Right atrium auricular region (tissue), 2 donors: Measurements from ENCODE around the gene SUGP2. TPM values are rescaled to one million over a fixed set of nuclear protein-coding genes. Genes with fewer than 3 reads are reported as not detected.
A peak's percentile ranks its signal among the peaks of the same experiment; 100 is the strongest.

Experiments
- DNase-seq: peaks from one replicate; pipeline ENCODE4 v3.0.0-alpha.2; 2019; ENCODE audit warnings: low spot score
- H3K27ac ChIP-seq, 2 donors: fragments of 200-600 bp; sonication (generic); 1 replicate in 1 of 2; 2 replicates in 1 of 2; pipeline ENCODE4 v1.5.1; 2016 to 2019
- H3K27me3 ChIP-seq, 2 donors: fragments of 200-600 bp; sonication (generic); one replicate each; pipeline versions ENCODE4 v1.5.1 to v1.6.0; 2017 to 2019
- H3K36me3 ChIP-seq: fragments of 200-600 bp; sonication (generic); one replicate; pipeline ENCODE4 v1.5.1; 2016
- H3K4me1 ChIP-seq, 2 donors: fragments of 200-600 bp; sonication (generic); one replicate each; pipeline versions ENCODE4 v1.5.1 to v1.6.0; 2017 to 2019
- H3K4me3 ChIP-seq, 2 donors: fragments of 200-600 bp; sonication (generic); 1 replicate in 1 of 2; 2 replicates in 1 of 2; pipeline ENCODE4 v1.5.1; 2017 to 2019; ENCODE audit warnings: mild to moderate bottlenecking in 1 of 2, moderate library complexity in 1 of 2
- H3K9me3 ChIP-seq, 2 donors: fragments of 200-600 bp; sonication (generic); one replicate each; pipeline ENCODE4 v1.5.1; 2019
- total RNA-seq, 2 donors: library from RNA; depleted of rRNA; stranded (reverse); fragments of >200 nt; gene quantifications; one replicate each; pipeline ENCODE4 v1.1.0, GENCODE V29; 2016
- TF ChIP-seq, protein P1 (sequence below), 2 donors: fragments of 200-600 bp; sonication (generic); IDR thresholded peaks; one replicate each; pipeline ENCODE4 v1.5.1; 2019; ENCODE audit warnings: antibody characterized with exemption in 2 of 2

SUGP2 gene
- total RNA-seq, 2 donors from 2014 or later, result 25.4 to 36.1 TPM

DNA sequence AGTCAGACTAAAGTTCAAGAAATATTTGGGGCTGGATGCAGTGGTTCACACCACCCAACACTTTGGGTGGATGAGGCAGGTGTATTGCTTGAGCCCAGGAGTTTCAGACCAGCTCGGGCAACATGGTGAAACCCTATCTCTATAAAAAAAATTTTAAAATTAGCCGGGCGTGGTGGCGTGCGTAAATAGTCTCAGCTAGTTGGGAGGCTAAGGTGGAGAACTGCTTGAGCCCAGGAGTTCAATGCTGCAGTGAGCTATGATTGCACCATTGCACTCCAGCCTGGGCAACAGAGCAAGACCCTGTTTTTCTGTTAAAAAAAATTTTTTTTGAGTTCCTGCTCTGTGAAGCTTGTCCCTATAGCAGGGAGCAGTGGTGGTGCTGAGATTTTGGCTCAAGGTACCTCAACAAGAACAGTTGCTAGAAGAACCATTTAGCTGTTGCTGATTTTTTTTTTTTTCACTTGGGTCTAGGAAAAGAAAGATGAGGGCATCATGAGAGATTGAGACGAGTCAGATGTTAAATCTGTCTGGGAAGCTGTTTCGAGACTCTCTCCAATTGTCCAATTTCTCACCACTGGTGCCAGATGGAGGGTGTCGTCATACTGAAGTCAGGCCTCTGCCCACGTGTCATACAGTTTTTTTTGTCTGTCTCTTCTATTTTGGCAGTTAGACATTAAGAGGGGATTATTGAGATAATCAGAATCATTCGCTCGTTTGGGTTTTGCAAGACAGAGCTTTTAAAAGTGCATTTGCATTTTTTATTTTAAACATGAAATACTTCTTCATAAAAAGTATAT lies 34.2 kb upstream of the SUGP2 start:
- H3K36me3 ChIP-seq, result no peaks in the 10 kb centered on the region
- peaks cover 0 to 54% of the 10 kb centered on the region in 2 donors for H3K4me1 ChIP-seq
- DNase-seq, result no peak
- no peak overlapping the region for H3K4me3 ChIP-seq
- H3K9me3 ChIP-seq, result no peaks in the 10 kb centered on the region
- H3K27ac ChIP-seq, result peak overlapping the region in 1 of 2 donors; percentile 24
- TF ChIP-seq, protein P1, sequence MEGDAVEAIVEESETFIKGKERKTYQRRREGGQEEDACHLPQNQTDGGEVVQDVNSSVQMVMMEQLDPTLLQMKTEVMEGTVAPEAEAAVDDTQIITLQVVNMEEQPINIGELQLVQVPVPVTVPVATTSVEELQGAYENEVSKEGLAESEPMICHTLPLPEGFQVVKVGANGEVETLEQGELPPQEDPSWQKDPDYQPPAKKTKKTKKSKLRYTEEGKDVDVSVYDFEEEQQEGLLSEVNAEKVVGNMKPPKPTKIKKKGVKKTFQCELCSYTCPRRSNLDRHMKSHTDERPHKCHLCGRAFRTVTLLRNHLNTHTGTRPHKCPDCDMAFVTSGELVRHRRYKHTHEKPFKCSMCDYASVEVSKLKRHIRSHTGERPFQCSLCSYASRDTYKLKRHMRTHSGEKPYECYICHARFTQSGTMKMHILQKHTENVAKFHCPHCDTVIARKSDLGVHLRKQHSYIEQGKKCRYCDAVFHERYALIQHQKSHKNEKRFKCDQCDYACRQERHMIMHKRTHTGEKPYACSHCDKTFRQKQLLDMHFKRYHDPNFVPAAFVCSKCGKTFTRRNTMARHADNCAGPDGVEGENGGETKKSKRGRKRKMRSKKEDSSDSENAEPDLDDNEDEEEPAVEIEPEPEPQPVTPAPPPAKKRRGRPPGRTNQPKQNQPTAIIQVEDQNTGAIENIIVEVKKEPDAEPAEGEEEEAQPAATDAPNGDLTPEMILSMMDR (IDR thresholded peaks at IDR 0.05), result no peak
- H3K27me3 ChIP-seq, result no peaks in the 10 kb centered on the region

DNA sequence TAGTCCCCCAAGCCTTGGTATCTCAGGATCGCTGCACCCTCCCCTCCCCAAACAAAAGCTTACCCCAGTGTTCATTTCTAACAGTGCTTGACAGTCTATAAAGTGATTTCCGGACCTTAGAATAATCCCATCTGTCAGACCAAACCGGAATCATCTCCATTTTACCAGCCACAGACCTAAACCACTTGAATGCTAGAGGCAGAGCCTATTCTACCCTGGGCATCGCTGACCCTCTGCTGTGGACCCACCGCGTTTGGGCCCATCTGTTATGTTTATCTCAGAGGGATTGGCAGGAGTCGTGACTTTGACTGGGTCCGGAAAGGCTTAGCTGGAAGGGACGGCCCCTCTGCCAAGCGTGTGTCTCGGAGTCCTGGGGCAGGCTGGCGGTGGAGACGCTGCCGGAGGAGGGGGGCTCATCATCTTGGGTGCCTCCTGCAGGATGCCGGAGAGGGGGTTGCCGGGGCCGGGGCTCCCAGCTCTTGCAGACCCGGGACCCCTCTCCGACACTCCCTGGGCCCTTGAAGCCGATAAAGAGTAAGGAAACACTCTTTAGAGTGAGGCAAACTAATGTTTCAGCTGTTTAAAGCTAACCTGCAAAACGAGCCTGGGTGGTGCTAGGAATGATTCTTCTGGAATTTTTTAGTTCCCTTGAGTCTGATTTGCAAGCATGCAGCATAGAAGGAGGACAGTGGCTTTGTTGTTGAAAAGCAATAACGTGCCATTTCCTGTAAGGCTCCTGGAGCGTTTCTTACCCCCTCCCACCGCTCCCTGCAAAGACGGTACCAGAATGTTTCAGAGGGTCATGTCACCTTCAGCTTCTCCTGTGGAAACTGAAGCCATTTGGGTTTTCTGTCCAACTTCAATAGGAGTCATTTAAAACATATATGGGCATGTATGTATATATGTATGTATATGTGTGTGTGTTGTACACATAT lies 31.8 kb upstream of the SUGP2 start:
- H3K4me1 ChIP-seq, result peaks cover 0 to 69% of the 10 kb centered on the region in 2 donors

DNA sequence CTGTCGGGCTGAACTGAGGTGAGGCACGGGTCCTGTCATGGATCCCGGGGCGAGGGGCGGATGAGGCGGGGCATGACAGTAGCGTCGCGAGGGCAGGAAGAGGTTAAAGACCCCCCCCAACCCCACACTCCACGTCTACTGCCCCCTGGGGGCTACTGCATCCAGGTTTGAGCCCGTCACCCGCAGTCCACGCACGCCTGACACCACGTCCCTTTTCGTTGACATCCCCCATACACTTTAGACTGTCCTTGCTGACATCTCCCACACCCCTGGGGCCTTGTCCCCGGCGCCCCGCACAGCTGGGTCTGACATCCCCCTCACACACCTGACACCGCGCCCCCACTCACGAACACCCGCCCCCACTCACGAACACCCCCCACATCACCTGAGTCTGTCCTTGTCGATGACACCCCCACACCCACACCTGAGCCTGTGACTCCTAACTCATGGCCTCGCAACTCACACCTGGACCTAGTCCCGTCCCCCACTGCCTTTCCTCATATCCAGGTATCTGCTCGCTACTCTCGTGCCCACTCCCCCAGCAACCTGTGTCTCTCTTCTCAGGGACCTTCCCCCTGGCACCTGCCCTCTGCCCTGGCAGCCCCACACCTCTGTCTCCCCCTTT lies 30.9 kb upstream of the SUGP2 start:
- Histone ChIP-seq H3K27me3 (no peaks in the 10 kb centered on the region), H3K27ac (peak overlapping the region; percentile 76 to 79), H3K36me3 (no peaks in the 10 kb centered on the region), H3K4me1 (peaks cover 0 to 66% of the 10 kb centered on the region in 2 donors), H3K4me3 (peak overlapping the region; percentile 89 to 94), H3K9me3 (no peaks in the 10 kb centered on the region)
- no peak for DNase-seq
- TF ChIP-seq, protein P1 (IDR thresholded peaks at IDR 0.05), result peak in 1 of 2 donors; percentile 10

More for the DNA sequence above, 31.8 kb upstream of the SUGP2 start:
- Histone ChIP-seq H3K27ac (peak overlapping the region; percentile 76 to 79), H3K4me3 (peak overlapping the region; percentile 89 to 94), H3K36me3 (no peaks in the 10 kb centered on the region), H3K9me3 (no peaks in the 10 kb centered on the region), H3K27me3 (no peaks in the 10 kb centered on the region)
- TF ChIP-seq, protein P1 (IDR thresholded peaks at IDR 0.05), result no peak
- DNase-seq, result no peak

DNA sequence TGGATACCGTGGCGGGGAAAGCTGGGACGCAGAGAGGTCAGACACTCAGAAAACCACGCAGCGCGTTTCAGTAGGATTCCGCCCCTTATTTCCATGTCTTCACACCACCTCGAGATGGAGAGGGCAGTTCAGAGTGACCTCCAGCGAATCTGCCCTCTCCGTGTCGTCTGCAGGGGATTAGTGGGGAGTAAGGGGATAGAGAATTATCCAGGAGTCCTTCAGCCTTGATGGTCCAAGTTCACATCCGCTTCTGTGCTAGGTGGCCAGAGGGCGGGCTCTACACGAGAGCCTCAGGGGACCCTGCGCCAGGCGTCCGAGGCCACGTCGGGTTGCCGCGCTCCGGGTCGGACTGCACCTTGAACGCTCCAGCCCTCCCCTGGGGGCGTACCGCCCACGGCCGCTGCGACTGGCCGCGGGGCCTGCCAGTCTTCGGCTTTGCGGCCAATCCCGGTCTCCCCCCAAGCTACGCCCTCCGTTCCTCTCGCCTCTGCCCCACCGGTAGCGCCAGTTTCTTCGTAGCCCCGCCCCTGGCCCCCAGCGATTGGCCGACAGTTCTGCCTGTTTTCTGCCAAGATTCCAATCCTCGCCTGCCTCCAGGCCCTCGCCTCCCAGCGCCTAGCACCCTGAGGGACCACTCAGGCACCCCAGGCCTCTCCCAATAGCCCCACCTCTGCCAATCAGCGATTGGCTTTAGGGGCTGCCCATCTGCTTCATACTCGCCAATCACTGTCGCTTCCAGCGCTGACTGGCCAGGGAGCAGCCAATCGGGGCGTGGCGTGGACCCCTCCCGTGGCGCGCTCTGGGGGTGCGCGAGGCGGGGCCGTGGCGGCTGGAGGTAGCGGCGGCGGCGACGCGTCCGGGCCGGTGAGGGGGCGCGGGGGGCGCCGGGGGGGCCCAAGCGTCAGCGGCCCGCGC lies 30.1 kb upstream of the SUGP2 start, which contains the start of gene SLC25A42:
TSS of gene SLC25A42 (plus strand) at position 812 of the 915 bp plus-strand sequence. CDS start 32,131 bp downstream, outside the sequence.
- TF ChIP-seq, protein P1 (IDR thresholded peaks at IDR 0.05), result no peak
- peak; percentile 99 for DNase-seq
- Histone ChIP-seq H3K27me3 (no peaks in the 10 kb centered on the region), H3K4me3 (peak within 1 kb of the TSS; percentile 89 to 94), H3K27ac (peak within 1 kb of the TSS; percentile 79 to 87), H3K9me3 (no peaks in the 10 kb centered on the region), H3K4me1 (peaks cover 0 to 59% of the 10 kb centered on the region in 2 donors), H3K36me3 (no peaks in the 10 kb centered on the region)
